AG09319 (cell line): ENCODE measurements around the gene ST7.

Experiments
- DNase-seq: peaks from one replicate; pipeline ENCODE4 v3.0.0-alpha.2; 2010; ENCODE audit warnings: low read depth; ENCODE audit errors: extremely low read depth
- TF ChIP-seq, protein P1 (sequence below): IDR thresholded peaks from 2 replicates; pipeline ENCODE4 v1.5.1; 2011; ENCODE audit warnings: low read depth, mild to moderate bottlenecking, inconsistent platforms, low read length, moderate library complexity

The ST7 gene

GRCh38 chr7:117064688-117065087 is 111.4 kb downstream of the ST7 start:
- DNase-seq, result no peak
- TF ChIP-seq, protein P1, sequence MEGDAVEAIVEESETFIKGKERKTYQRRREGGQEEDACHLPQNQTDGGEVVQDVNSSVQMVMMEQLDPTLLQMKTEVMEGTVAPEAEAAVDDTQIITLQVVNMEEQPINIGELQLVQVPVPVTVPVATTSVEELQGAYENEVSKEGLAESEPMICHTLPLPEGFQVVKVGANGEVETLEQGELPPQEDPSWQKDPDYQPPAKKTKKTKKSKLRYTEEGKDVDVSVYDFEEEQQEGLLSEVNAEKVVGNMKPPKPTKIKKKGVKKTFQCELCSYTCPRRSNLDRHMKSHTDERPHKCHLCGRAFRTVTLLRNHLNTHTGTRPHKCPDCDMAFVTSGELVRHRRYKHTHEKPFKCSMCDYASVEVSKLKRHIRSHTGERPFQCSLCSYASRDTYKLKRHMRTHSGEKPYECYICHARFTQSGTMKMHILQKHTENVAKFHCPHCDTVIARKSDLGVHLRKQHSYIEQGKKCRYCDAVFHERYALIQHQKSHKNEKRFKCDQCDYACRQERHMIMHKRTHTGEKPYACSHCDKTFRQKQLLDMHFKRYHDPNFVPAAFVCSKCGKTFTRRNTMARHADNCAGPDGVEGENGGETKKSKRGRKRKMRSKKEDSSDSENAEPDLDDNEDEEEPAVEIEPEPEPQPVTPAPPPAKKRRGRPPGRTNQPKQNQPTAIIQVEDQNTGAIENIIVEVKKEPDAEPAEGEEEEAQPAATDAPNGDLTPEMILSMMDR, result no peak

DNA sequence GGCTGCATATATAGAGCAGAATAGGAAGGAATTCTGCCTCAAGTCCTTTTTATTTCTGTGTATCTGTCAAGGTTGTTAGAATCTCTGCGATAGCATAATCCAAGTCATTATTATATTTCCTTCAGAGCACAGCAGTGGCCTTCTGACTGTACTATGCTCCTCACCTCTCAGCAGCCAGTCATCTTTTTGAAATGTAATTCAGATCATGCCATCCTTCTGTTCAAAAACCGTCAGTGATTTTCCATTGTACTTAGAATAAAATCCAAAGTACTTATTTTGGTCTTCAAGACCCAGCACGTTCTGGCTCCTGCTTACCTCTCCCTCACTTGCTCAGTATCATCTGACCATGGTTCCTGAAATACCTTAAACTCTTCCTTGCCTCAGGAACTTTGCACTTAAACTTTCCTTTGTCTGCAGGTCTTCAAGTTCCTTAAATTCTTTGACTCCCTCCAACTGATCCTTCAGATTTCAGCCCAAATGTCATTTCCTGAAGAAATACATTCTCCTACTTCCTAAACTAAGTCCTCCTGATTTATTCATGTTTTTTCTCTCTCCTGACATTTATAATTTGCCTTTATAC is 112.4 kb downstream of the ST7 start:
- DNase-seq, result no peak
- TF ChIP-seq, protein P1, result no peak

- no peak for DNase-seq
- TF ChIP-seq, protein P1, result no peak
Measured at GRCh38 chr7:117066668-117067067, 113.4 kb downstream of the ST7 start.

DNA sequence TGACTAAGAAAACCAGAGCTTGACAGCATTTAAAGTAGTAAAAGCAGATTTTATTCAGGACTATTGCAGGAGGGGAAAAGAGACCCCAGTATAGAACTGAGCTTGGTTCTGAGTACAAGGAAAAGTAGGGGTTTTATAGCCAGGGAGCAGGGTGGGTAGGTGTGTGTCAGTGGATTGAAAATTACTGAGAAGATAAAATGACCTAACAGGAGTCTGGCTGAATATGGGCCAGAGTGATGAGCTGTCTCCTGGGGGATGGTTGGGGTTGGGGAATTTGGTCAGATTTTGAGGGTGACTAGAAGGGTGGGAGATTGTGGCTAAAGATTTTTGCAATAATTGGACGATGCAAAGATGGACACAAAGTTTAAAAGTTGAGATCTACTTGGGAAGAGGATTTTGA is 114.0 kb downstream of the ST7 start:
- DNase-seq, result no peak
- TF ChIP-seq, protein P1, result no peak

DNA sequence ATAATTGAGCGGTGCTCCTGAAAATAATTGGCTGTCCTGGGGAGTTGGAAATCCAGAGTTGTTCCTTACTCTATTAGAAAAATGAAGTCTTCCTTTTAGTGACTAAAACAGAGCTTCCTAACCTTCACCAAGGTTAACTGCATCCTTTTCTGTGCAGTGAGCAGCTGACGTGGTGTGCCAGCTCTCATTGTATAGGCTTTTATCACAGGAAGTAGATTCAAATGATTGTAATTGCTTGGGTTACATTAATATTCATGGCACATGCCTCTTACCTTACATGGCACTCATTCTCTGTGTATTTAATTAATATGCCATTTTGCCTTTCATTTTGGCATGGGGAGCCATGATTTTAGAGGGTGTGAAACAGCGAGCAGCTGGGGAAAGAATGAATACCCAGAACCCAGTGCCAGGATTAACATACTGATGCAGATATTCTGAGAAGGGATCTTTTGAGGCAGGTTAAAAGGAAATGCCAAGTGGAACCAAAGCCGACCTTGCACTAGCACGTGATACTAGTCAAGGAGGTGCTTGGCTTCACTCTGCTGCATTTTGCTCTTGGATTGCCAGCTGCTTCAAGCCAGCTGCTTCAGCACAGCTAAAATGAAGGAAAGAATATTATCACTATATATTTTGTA is 115.3 kb downstream of the ST7 start:
- no peak for DNase-seq
- TF ChIP-seq, protein P1, result no peak

DNA sequence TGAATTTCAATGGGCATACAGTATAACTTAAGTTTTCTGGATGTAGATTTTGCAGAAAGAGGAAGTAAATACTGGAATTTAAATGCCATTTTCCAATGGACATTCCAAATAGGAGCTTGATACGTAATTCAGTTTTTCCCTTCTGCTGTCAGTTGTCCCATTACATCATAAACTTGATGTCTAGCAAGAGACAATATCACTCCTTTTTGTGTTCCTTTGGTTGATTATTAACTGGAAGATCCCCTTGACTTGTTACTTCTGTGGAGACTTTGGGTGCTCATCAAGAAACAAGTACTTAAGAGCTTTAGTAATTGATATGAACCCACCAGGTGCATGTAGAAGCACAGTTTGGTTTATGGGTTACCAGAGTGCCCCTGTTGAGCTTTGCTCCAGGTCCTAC is 116.1 kb downstream of the ST7 start:
- DNase-seq, result no peak
- TF ChIP-seq, protein P1, result no peak

- DNase-seq, result no peak
- TF ChIP-seq, protein P1, result no peak
Measured at GRCh38 chr7:117071551-117071950, 118.2 kb downstream of the ST7 start.
